Thyroid gland (tissue), 4 donors: ENCODE data around the gene KRTAP4-5.
"Not testable (repeated sequence)": the region's sequence is repeated elsewhere in the genome, so short reads cannot be mapped to it uniquely, and the experiment has no call there.

ENCODE experiments used
- POLR2A ChIP-seq, 2 donors: fragments of 450-650 bp; IDR thresholded peaks; one replicate each; pipeline ENCODE4 v1.6.1; 2017; ENCODE audit warnings: antibody characterized with exemption in 2 of 2, mild to moderate bottlenecking in 2 of 2, moderate library complexity in 1 of 2
- TF ChIP-seq, protein P1 (sequence below), 6 experiments: fragments of 200-600 bp in 3 of 6; fragments of 450-650 bp in 3 of 6; sonication (generic) in 3 of 6; IDR thresholded peaks; one replicate each; pipeline ENCODE4 v1.5.1; 2016 to 2019; ENCODE audit warnings: antibody characterized with exemption in 6 of 6, mild to moderate bottlenecking in 2 of 6, inconsistent platforms in 1 of 6, moderate library complexity in 1 of 6

- not testable (repeated sequence) for TF ChIP-seq POLR2A (IDR thresholded peaks at IDR 0.05)
- TF ChIP-seq, protein P1, sequence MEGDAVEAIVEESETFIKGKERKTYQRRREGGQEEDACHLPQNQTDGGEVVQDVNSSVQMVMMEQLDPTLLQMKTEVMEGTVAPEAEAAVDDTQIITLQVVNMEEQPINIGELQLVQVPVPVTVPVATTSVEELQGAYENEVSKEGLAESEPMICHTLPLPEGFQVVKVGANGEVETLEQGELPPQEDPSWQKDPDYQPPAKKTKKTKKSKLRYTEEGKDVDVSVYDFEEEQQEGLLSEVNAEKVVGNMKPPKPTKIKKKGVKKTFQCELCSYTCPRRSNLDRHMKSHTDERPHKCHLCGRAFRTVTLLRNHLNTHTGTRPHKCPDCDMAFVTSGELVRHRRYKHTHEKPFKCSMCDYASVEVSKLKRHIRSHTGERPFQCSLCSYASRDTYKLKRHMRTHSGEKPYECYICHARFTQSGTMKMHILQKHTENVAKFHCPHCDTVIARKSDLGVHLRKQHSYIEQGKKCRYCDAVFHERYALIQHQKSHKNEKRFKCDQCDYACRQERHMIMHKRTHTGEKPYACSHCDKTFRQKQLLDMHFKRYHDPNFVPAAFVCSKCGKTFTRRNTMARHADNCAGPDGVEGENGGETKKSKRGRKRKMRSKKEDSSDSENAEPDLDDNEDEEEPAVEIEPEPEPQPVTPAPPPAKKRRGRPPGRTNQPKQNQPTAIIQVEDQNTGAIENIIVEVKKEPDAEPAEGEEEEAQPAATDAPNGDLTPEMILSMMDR (IDR thresholded peaks at IDR 0.05) = not testable (repeated sequence)
Measured at GRCh38 chr17:41148971-41149651, 514 bp downstream of the KRTAP4-5 start.
